ENCODE measurements around the gene CASQ2. TPM values are rescaled to one million over a fixed set of nuclear protein-coding genes. Genes with fewer than 3 reads are reported as not detected.

Gene CASQ2
- total RNA-seq, 1 donor from 2014 or later, result not detected

- intact Hi-C loops (cut with micrococcal nuclease), result no loop called here
Measured at GRCh38 chr1:115729756-115730155, 38.8 kb downstream of the CASQ2 start.

- intact Hi-C loops (cut with micrococcal nuclease), result no loop called here
Measured at GRCh38 chr1:115728341-115728740, 40.2 kb downstream of the CASQ2 start.

GRCh38 chr1:115727706-115728249, 40.7 kb downstream of the CASQ2 start:
- intact Hi-C loops (cut with micrococcal nuclease), result no loop called here

GRCh38 chr1:115726570-115726969, 41.9 kb downstream of the CASQ2 start:
- intact Hi-C loops (cut with micrococcal nuclease), result no loop called here

GRCh38 chr1:115726161-115726560, 42.4 kb downstream of the CASQ2 start:
- intact Hi-C loops (cut with micrococcal nuclease), result no loop called here

GRCh38 chr1:115725600-115725999, 42.9 kb downstream of the CASQ2 start:
- intact Hi-C loops (cut with micrococcal nuclease), result no loop called here

- intact Hi-C loops (cut with micrococcal nuclease), result no loop called here
Measured at GRCh38 chr1:115723756-115724155, 44.8 kb downstream of the CASQ2 start.

GRCh38 chr1:115722221-115722620, 46.3 kb downstream of the CASQ2 start:
- intact Hi-C loops (cut with micrococcal nuclease), result no loop called here

GRCh38 chr1:115719285-115719684, 49.2 kb downstream of the CASQ2 start:
- intact Hi-C loops (cut with micrococcal nuclease), result loop anchor here (5.0 kb wide), 1 partner anchor 53 kb away; no protein-coding TSS in a partner anchor

GRCh38 chr1:115718011-115718754, 50.3 kb downstream of the CASQ2 start:
- intact Hi-C loops (cut with micrococcal nuclease), result loop anchor here (5.0 kb wide), 1 partner anchor 54 kb away; no protein-coding TSS in a partner anchor

- intact Hi-C loops (cut with micrococcal nuclease), result loop anchor here (1.0 to 5.0 kb wide), 2 partner anchors 55 to 264 kb away; no protein-coding TSS in a partner anchor
Measured at GRCh38 chr1:115717541-115717940, 51.0 kb downstream of the CASQ2 start.

- intact Hi-C loops (cut with micrococcal nuclease), result loop anchor here (5.0 kb wide), 1 partner anchor 58 kb away; no protein-coding TSS in a partner anchor
Measured at GRCh38 chr1:115714572-115715141, 53.9 kb downstream of the CASQ2 start.

- intact Hi-C loops (cut with micrococcal nuclease), result no loop called here
Measured at GRCh38 chr1:115713906-115714305, 54.6 kb downstream of the CASQ2 start.

GRCh38 chr1:115712911-115713609, 55.5 kb downstream of the CASQ2 start:
- intact Hi-C loops (cut with micrococcal nuclease), result no loop called here

GRCh38 chr1:115710859-115711624, 57.5 kb downstream of the CASQ2 start:
- intact Hi-C loops (cut with micrococcal nuclease), result no loop called here

- intact Hi-C loops (cut with micrococcal nuclease), result loop anchor here (1.0 to 2.0 kb wide), 2 partner anchors 58 to 99 kb away; no protein-coding TSS in a partner anchor
Measured at GRCh38 chr1:115706587-115707425, 61.7 kb downstream of the CASQ2 start.

GRCh38 chr1:115705963-115706362, 62.6 kb downstream of the CASQ2 start:
- intact Hi-C loops (cut with micrococcal nuclease), result loop anchor here (2.0 kb wide), 1 partner anchor 57 kb away; no protein-coding TSS in a partner anchor

- intact Hi-C loops (cut with micrococcal nuclease), result no loop called here
Measured at GRCh38 chr1:115705085-115705951, 63.2 kb downstream of the CASQ2 start.

- intact Hi-C loops (cut with micrococcal nuclease), result no loop called here
Measured at GRCh38 chr1:115702959-115703358, 65.6 kb downstream of the CASQ2 start.

All from T-helper 1 cell treated with Interleukin-12 subunit alpha and Interleukin-12 subunit beta and Interleukin-4 antibody, amounts not matched to agents 30 ng/mL and 1 ng/mL, for 36 hours (primary cell).